GM12892 (cell line): Measurements from ENCODE around the gene LETM1.

Source experiments
- POLR2A ChIP-seq: IDR thresholded peaks from 2 replicates; pipeline ENCODE4 v1.6.1; 2011; ENCODE audit warnings: low read depth, low read length, control low read depth
- POLR2AphosphoS5 ChIP-seq: IDR thresholded peaks from 2 replicates; pipeline ENCODE4 v1.6.1; 2011; ENCODE audit warnings: low read depth, low read length, control low read depth
- TAF1 ChIP-seq: IDR thresholded peaks from 2 replicates; pipeline ENCODE4 v1.6.1; 2011; ENCODE audit warnings: low read depth, mild to moderate bottlenecking, control low read depth, low read length, borderline replicate concordance

- TF ChIP-seq POLR2AphosphoS5 (no peak), POLR2A (no peak), TAF1 (no peak)
These were observed 83.0 kb downstream of the LETM1 start for GRCh38 chr4:1772853-1773538.
